OCI-LY3 (cell line): ENCODE data around the gene DNAJC28.

Experiments used
- H2AFZ ChIP-seq: fragments of 200-600, 300-600 bp; shearing (Covaris generic); 2 replicates; pipeline ENCODE4 v1.6.0; 2014; ENCODE audit warnings: antibody characterized with exemption, low read depth, low read length
- H3K27ac ChIP-seq: fragments of 200-600, 300-600 bp; sonication (generic); 2 replicates; pipeline ENCODE4 v1.5.1; 2014; ENCODE audit warnings: mild to moderate bottlenecking, low read length, moderate library complexity, mixed read lengths
- H3K27me3 ChIP-seq: fragments of 200-600, 300-600 bp; sonication (generic); 2 replicates; pipeline ENCODE4 v1.6.1; 2014; ENCODE audit warnings: low read depth, low read length, mixed read lengths
- H3K36me3 ChIP-seq: fragments of 200-600, 300-600 bp; sonication (generic); replicated peaks from 2 replicates; pipeline ENCODE3; 2014; ENCODE audit warnings: low read depth, low read length, mixed read lengths
- H3K4me1 ChIP-seq: fragments of 300-600, 200-600 bp; sonication (generic); 2 replicates; pipeline ENCODE4 v1.6.1; 2014; ENCODE audit warnings: low read length, mixed read lengths
- H3K4me2 ChIP-seq: fragments of 200-600, 300-600 bp; sonication (generic); 2 replicates; pipeline ENCODE4 v1.6.1; 2014; ENCODE audit warnings: low read length, mixed read lengths
- H3K4me3 ChIP-seq: fragments of 300-600, 200-600 bp; sonication (generic); 2 replicates; pipeline ENCODE4 v1.5.1; 2014; ENCODE audit warnings: antibody characterized with exemption, mild to moderate bottlenecking, low read length, moderate library complexity
- H3K79me2 ChIP-seq: fragments of 300-600, 200-600 bp; shearing (Covaris generic); 2 replicates; pipeline ENCODE4 v1.6.1; 2014; ENCODE audit warnings: mild to moderate bottlenecking, low read length, mixed read lengths
- H3K9ac ChIP-seq: fragments of 300-600, 200-600 bp; shearing (Covaris generic); 2 replicates; pipeline ENCODE4 v1.6.0; 2014; ENCODE audit warnings: mild to moderate bottlenecking, low read length, moderate library complexity
- H3K9me3 ChIP-seq: fragments of 200-600, 300-600 bp; shearing (Covaris generic); 2 replicates; pipeline ENCODE4 v1.6.1; 2014; ENCODE audit warnings: low read length, mixed read lengths; ENCODE audit not compliant: insufficient read depth
- H4K20me1 ChIP-seq: fragments of 200-600, 300-600 bp; sonication (generic); 2 replicates; pipeline ENCODE4 v1.6.1; 2016; ENCODE audit warnings: low read length, mixed read lengths; ENCODE audit not compliant: insufficient read depth
- CTCF ChIP-seq: fragments of 200-600, 300-600 bp; sonication (generic); IDR thresholded peaks from 2 replicates; pipeline ENCODE4 v1.5.1; 2014; ENCODE audit warnings: antibody characterized with exemption, low read length, low read depth
- EZH2phosphoT487 ChIP-seq: fragments of 200-600 bp; shearing (Covaris generic); IDR thresholded peaks from 2 replicates; pipeline ENCODE4 v1.6.1; 2018; ENCODE audit warnings: antibody characterized with exemption, mixed run types, low read depth

The DNAJC28 gene

GRCh38 chr21:33537212-33537611 lies 45.7 kb upstream of the DNAJC28 start:
- no peak overlapping the region for H3K9ac ChIP-seq
- H3K27ac ChIP-seq: no peak overlapping the region
- peaks cover 51% of the 10 kb centered on the region for H3K79me2 ChIP-seq
- no peak overlapping the region for H3K4me3 ChIP-seq
- H4K20me1 ChIP-seq: no peaks in the 10 kb centered on the region
- H2AFZ ChIP-seq: no peak overlapping the region
- H3K36me3 ChIP-seq: peaks cover 51% of the 10 kb centered on the region
- H3K9me3 ChIP-seq: no peaks in the 10 kb centered on the region
- peaks cover 7% of the 10 kb centered on the region; the same call in 1 of the 2 replicates for H3K4me1 ChIP-seq
- no peak overlapping the region for H3K4me2 ChIP-seq
- TF ChIP-seq EZH2phosphoT487: no peak
- no peak for TF ChIP-seq CTCF
- H3K27me3 ChIP-seq: no peaks in the 10 kb centered on the region

GRCh38 chr21:33531007-33531406 lies 39.5 kb upstream of the DNAJC28 start:
- Histone ChIP-seq H3K4me1 (no peaks in the 10 kb centered on the region), H3K4me2 (no peak overlapping the region), H3K4me3 (no peak overlapping the region), H4K20me1 (no peaks in the 10 kb centered on the region), H3K27ac (no peak overlapping the region), H2AFZ (no peak overlapping the region), H3K79me2 (0 out of 2 replicates have a peak, but pooled peaks cover 2% of the 10 kb centered on the region), H3K9ac (no peak overlapping the region), H3K36me3 (peaks cover 58% of the 10 kb centered on the region), H3K9me3 (no peaks in the 10 kb centered on the region), H3K27me3 (no peaks in the 10 kb centered on the region)
- TF ChIP-seq CTCF: no peak
- TF ChIP-seq EZH2phosphoT487: no peak

- H3K36me3 ChIP-seq: peaks cover 27% of the 10 kb centered on the region
- TF ChIP-seq EZH2phosphoT487 (no peak), CTCF (no peak)
Measured at GRCh38 chr21:33522953-33523349, 31.4 kb upstream of the DNAJC28 start.

GRCh38 chr21:33522297-33522952 lies 30.9 kb upstream of the DNAJC28 start:
- Histone ChIP-seq H3K36me3 (peaks cover 26% of the 10 kb centered on the region), H4K20me1 (no peaks in the 10 kb centered on the region), H3K4me1 (no peaks in the 10 kb centered on the region), H3K79me2 (no peaks in the 10 kb centered on the region), H3K9ac (no peak overlapping the region), H3K9me3 (no peaks in the 10 kb centered on the region), H3K27ac (no peak overlapping the region), H3K4me3 (no peak overlapping the region), H3K27me3 (no peaks in the 10 kb centered on the region), H3K4me2 (no peak overlapping the region), H2AFZ (no peak overlapping the region)
- TF ChIP-seq CTCF: no peak
- no peak for TF ChIP-seq EZH2phosphoT487

More at GRCh38 chr21:33522953-33523349, 31.4 kb upstream of the DNAJC28 start:
- H3K27ac ChIP-seq: no peak overlapping the region
- H3K9me3 ChIP-seq: no peaks in the 10 kb centered on the region
- no peaks in the 10 kb centered on the region for H3K27me3 ChIP-seq
- no peak overlapping the region for H2AFZ ChIP-seq
- no peaks in the 10 kb centered on the region for H3K4me1 ChIP-seq
- no peak overlapping the region for H3K9ac ChIP-seq
- no peaks in the 10 kb centered on the region for H3K79me2 ChIP-seq
- H3K4me2 ChIP-seq: no peak overlapping the region
- H4K20me1 ChIP-seq: no peaks in the 10 kb centered on the region
- no peak overlapping the region for H3K4me3 ChIP-seq
